ENCODE measurements around the gene MUC2.

- TF ChIP-seq POLR2AphosphoS5 (IDR thresholded peaks at IDR 0.05; ENCODE audit: borderline replicate concordance, low read depth, low read length) (no peak), EZH2 (IDR thresholded peaks at IDR 0.05) (no peak)
Measured at GRCh38 chr11:1029051-1029450, 45.6 kb upstream of the MUC2 start.

Measured in SK-N-MC (cell line).